Measurements from ENCODE around the gene TYW1B.
"Not testable (repeated sequence)": the region's sequence is repeated elsewhere in the genome, so short reads cannot be mapped to it uniquely, and the experiment has no call there.

DNA sequence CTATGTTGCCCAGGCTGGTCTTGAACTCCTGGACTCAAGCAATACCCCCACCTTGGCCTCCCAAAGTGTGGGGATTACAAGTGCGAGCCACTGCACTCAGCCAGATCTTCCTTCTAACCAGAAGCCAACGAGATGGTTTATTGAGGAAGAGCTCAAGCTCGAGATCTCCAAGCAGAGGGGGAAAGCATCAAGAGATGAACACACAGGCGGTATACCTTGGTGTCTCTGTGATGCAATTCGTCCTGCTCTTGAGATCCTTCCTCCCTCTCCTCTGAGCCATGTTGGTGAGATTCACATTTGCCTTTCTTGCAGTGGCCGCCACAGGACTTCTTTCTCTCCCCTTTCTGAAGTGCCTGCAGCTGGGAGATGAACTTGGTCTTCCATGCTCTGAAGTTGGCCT, 21.1 kb downstream of the TYW1B start:
- TF ChIP-seq CTCF (conservative IDR thresholded peaks at IDR 0.05; ENCODE audit: low read depth, low read length); EZH2 (IDR thresholded peaks at IDR 0.05; ENCODE audit: borderline replicate concordance, low read depth, low read length, poor library complexity, severe bottlenecking): not testable (repeated sequence)
